AG09319 (cell line): ENCODE data around the gene ARL15.

Experiments used
- DNase-seq: peaks from one replicate; pipeline ENCODE4 v3.0.0-alpha.2; 2010; ENCODE audit warnings: low read depth; ENCODE audit errors: extremely low read depth
- CTCF ChIP-seq: IDR thresholded peaks from 2 replicates; pipeline ENCODE4 v1.5.1; 2011; ENCODE audit warnings: low read depth, mild to moderate bottlenecking, inconsistent platforms, low read length, moderate library complexity

ARL15 gene

DNA sequence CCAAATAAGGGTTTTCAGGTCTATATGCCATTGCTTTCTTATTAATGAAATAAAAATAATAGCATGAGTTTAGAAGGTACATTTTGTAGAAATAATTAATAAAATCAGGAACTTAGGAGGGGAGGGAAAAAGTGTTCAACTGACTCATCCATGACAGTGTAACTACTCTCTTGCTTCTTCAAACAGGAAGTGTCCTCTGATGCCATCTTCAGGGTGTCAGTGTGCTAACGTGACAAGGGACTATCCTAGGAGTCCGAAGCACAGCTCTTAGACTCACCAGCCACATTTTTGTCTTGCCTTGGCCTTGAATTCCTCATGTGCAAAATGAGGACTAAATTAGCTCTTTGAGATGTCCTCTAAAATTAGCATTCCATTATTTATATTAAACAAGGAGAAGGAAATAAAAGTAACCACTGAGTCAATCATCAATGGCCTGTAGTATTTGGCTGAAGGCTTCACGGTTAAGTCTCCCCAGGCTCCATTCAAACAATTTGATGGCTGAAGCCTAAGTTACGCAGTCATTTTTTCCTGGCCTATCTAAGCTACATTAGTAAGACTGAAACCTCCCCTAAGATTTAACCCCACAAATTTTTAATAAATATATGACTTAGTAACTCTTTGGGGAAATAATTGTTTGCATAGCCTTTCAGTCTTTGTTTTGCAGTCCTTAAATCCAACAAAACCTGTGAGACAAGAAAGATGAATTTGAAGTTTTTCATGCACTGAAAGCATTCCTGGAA, 151.1 kb downstream of the ARL15 start:
- no peak for TF ChIP-seq CTCF
- DNase-seq, result no peak

DNA sequence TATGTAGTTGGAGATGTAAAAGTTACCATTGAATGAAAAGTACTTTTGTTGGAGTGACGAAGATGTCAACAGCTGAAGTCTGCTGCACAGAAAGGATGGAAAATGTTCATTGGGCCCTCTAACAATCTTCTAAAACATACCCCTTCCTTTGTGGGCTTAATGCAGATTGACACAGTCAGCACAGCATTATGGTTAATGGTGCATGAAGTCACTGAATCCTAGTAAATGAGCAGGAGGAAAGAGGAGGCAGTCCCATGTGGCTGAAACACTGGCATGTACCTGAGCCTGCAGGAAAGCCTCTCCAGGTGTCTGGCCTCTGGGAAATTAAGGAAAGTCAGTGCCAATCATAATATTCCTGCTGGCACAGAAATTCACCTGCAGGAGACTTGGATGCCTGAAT, 153.8 kb downstream of the ARL15 start:
- TF ChIP-seq CTCF, result no peak
- DNase-seq, result no peak

GRCh38 chr5:54150841-54151240, 159.5 kb downstream of the ARL15 start:
- no peak for DNase-seq
- TF ChIP-seq CTCF, result no peak

GRCh38 chr5:54148858-54149257, 161.5 kb downstream of the ARL15 start:
- TF ChIP-seq CTCF, result no peak
- no peak for DNase-seq

DNA sequence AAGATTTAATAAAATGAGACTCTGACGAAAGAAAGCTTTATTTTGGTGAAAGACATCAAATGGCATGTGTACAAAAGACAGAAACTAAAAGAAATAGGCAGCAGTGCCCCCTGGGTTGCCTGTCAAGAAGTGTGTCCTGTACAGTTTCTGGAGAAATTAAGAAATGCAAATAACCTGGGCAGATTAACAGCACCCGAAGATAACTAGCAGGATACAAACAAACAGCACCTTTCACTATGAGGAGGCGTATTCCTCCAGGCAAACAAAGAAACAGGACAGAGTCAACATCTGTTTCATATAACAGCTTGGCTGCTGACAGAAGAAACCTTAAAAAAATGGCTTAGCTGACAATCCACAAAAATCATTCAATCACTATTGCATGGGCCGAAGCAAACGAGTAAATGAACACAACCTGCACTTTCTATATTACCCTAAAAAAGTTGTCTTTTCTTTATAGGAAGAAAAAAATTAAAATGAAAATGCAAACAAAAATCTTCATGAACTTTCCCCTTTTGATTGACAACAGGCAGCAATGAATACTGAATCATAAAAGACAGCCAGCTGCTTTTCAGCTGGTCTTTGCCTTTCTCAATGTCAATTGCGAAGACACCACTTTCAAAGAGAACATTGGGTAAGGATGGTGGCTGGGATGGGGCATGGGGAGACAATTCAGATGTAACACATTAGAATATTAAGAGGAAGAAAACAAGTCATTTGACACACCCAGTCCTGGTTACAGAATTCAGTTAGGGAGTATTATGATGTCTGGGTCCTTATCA, 162.1 kb downstream of the ARL15 start:
- no peak for DNase-seq

GRCh38 chr5:54146916-54147315, 163.5 kb downstream of the ARL15 start:
- DNase-seq, result no peak

More for the DNA sequence above, 162.1 kb downstream of the ARL15 start:
- TF ChIP-seq CTCF, result peak; percentile 45

More at GRCh38 chr5:54146916-54147315, 163.5 kb downstream of the ARL15 start:
- no peak for TF ChIP-seq CTCF
